CD4-positive, alpha-beta T cell (primary cell): ENCODE results near the gene BNIP2. TPM values are rescaled to one million over a fixed set of nuclear protein-coding genes. Genes with fewer than 3 reads are reported as not detected.
A peak's percentile ranks its signal among the peaks of the same experiment; 100 is the strongest.

Experiments
- ATAC-seq: fragments of 200-7000 bp; cut with Tn5 transposase; one replicate; pipeline ENCODE4 v1.10.0; 2022; ENCODE audit warnings: mild to moderate bottlenecking; ENCODE audit not compliant: poor library complexity
- CTCF ChIA-PET: fragments of 350-600 bp; sonication (Branson Sonifier 250); formaldehyde crosslinking; loops from one replicate; lab custom pipeline; 2021; ENCODE audit warnings: antibody characterized with exemption, inconsistent platforms; lab: Charles Lee
- POLR2A ChIA-PET: fragments of 350-600 bp; sonication (Branson Sonifier 250); formaldehyde crosslinking; loops from one replicate; lab custom pipeline; 2021; ENCODE audit warnings: antibody characterized with exemption, inconsistent platforms; lab: Charles Lee
- DNase-seq, 14 experiments: peaks; one replicate each; pipeline ENCODE4 v3.0.0-alpha.2; 2013 to 2020; ENCODE audit warnings: mixed read lengths in 2 of 14
- H3K27ac ChIP-seq, 2 donors: one replicate each; pipeline versions ENCODE4 v1.5.1 to v1.7.0; 2013; ENCODE audit warnings: low read length in 2 of 2, low read depth in 1 of 2, mild to moderate bottlenecking in 1 of 2
- H3K27me3 ChIP-seq, 2 experiments: 1 replicate in 1 of 2; 2 replicates in 1 of 2; pipeline versions ENCODE4 v1.6.1 to v1.7.0; 2013; ENCODE audit warnings: low read length in 2 of 2, control low read depth in 1 of 2, mild to moderate bottlenecking in 1 of 2, moderate library complexity in 1 of 2; ENCODE audit not compliant: insufficient read depth in 2 of 2, control insufficient read depth in 1 of 2
- H3K36me3 ChIP-seq: one replicate; pipeline ENCODE4 v1.6.1; 2013; ENCODE audit warnings: low read length, control low read depth; ENCODE audit not compliant: insufficient read depth
- H3K4me1 ChIP-seq: one replicate; pipeline ENCODE4 v1.6.1; 2013; ENCODE audit warnings: low read length, control low read depth; ENCODE audit not compliant: insufficient read depth
- H3K4me3 ChIP-seq: one replicate; pipeline ENCODE4 v1.5.1; 2013; ENCODE audit warnings: mild to moderate bottlenecking, low read length, moderate library complexity
- H3K9me3 ChIP-seq, 2 experiments: 1 replicate in 1 of 2; 2 replicates in 1 of 2; pipeline versions ENCODE4 v1.6.1 to v1.7.0; 2013; ENCODE audit warnings: low read length in 2 of 2, mild to moderate bottlenecking in 2 of 2, control low read depth in 1 of 2, moderate library complexity in 1 of 2; ENCODE audit not compliant: control insufficient read depth in 1 of 2, insufficient read depth in 1 of 2
- H3K27ac Mint-ChIP-seq: one replicate; pipeline ENCODE4 v1.8.0; 2020; ENCODE audit warnings: mixed read lengths
- H3K27me3 Mint-ChIP-seq: one replicate; pipeline ENCODE4 v1.8.0; 2021; ENCODE audit warnings: mixed read lengths
- H3K36me3 Mint-ChIP-seq: one replicate; pipeline ENCODE4 v1.8.0; 2021; ENCODE audit warnings: low read depth, mixed read lengths
- H3K4me1 Mint-ChIP-seq: one replicate; pipeline ENCODE4 v1.8.0; 2021; ENCODE audit warnings: low read depth, mixed read lengths
- H3K4me3 Mint-ChIP-seq: one replicate; pipeline ENCODE4 v1.8.0; 2020; ENCODE audit warnings: mild to moderate bottlenecking, mixed read lengths
- H3K9me3 Mint-ChIP-seq: one replicate; pipeline ENCODE4 v1.8.0; 2020; ENCODE audit warnings: mixed read lengths
- CTCF ChIP-seq: fragments of 200-600 bp; IDR thresholded peaks from one replicate; pipeline ENCODE4 v1.8.0; 2022; ENCODE audit warnings: antibody characterized with exemption, mild to moderate bottlenecking
- intact Hi-C, 2 experiments: fragments of 100-400 bp; cut with DNase I in 1 of 2; cut with micrococcal nuclease in 1 of 2; formaldehyde crosslinking; loops; one replicate each; pipeline versions ENCODE4 v1.15.1 to v1.9.0; 2023 to 2025; cut with DNase I, micrococcal nuclease
- total RNA-seq, 174 experiments: library from RNA in 2 of 174; stranded (reverse) in 2 of 174; gene quantifications; one replicate each; pipeline ENCODE4 v1.2.3 and lab custom pipeline; 2021 to 2026

BNIP2 gene
- total RNA-seq, 2 experiments from 2014 or later, result 109 TPM

GRCh38 chr15:59662260-59662659, 26.9 kb downstream of the BNIP2 start:
- ATAC-seq (no peak), DNase-seq (no peak)
- intact Hi-C loops, result no loop called here
- Histone ChIP-seq H3K4me3 (no peak overlapping the region), H3K27me3 (no peaks in the 10 kb centered on the region), H3K4me1 (peaks cover 6% of the 10 kb centered on the region), H3K9me3 (no peaks in the 10 kb centered on the region), H3K27ac (no peak overlapping the region), H3K36me3 (peaks cover 59% of the 10 kb centered on the region)
- Mint-ChIP-seq H3K9me3 (no peaks in the 10 kb centered on the region), H3K4me3 (no peak overlapping the region), H3K36me3 (peaks cover 55% of the 10 kb centered on the region), H3K27me3 (no peaks in the 10 kb centered on the region), H3K27ac (no peak overlapping the region), H3K4me1 (no peaks in the 10 kb centered on the region)
- ChIA-PET POLR2A (no interaction called here), CTCF (no interaction called here)
- TF ChIP-seq CTCF, result no peak

GRCh38 chr15:59659366-59659765, 29.8 kb downstream of the BNIP2 start:
- Mint-ChIP-seq H3K4me3 (peak overlapping the region; percentile 74), H3K36me3 (peaks cover 50% of the 10 kb centered on the region), H3K9me3 (no peaks in the 10 kb centered on the region), H3K4me1 (no peaks in the 10 kb centered on the region), H3K27me3 (no peaks in the 10 kb centered on the region), H3K27ac (peak overlapping the region; percentile 61)
- Histone ChIP-seq H3K36me3 (peaks cover 47% of the 10 kb centered on the region), H3K4me3 (no peak overlapping the region), H3K27ac (no peak overlapping the region), H3K27me3 (no peaks in the 10 kb centered on the region), H3K4me1 (peaks cover 17% of the 10 kb centered on the region), H3K9me3 (no peaks in the 10 kb centered on the region)
- POLR2A ChIA-PET, result no interaction called here
- CTCF ChIA-PET, result interaction anchor here (1.2 kb wide), 1 partner anchor 26 kb away, joined by 3 read pairs; no protein-coding TSS in a partner anchor
- DNase-seq (no peak), ATAC-seq (no peak)
- intact Hi-C loops, result loop anchor here in 1 of 2 experiments (5.0 to 10.0 kb wide), 5 partner anchors 672 to 912 kb away; partner anchors contain the start of genes ADAM10, ANXA2, MINDY2 and RNF111
- TF ChIP-seq CTCF, result no peak

DNA sequence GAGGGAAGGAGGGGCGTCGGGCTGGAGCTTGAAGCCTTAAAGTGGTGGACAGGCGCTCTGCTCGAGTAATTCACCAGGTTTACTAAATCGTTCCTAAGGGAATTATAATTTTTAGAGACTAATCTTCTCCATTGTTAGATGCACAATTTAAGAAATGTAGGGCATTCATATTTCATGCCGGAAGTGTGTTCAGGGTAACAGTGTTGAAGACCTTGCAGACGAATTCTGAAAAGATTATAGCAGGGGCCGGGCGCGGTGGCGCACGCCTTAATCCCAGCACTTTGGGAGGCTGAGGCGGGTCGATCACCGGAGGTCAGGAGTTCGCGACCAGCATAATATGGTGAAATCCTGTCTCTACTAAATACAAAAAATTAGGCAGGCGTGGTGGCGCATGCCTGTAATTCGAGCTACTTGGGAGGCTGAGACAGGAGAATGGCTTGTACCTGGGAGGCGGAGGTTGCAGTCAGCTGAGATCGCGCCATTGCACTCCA, 31.4 kb downstream of the BNIP2 start:
- Mint-ChIP-seq H3K9me3 (no peaks in the 10 kb centered on the region), H3K27me3 (no peaks in the 10 kb centered on the region), H3K4me1 (no peaks in the 10 kb centered on the region), H3K36me3 (peaks cover 35% of the 10 kb centered on the region), H3K4me3 (no peak overlapping the region), H3K27ac (no peak overlapping the region)
- Histone ChIP-seq H3K36me3 (peaks cover 44% of the 10 kb centered on the region), H3K9me3 (no peaks in the 10 kb centered on the region), H3K4me3 (peak overlapping the region; percentile 94), H3K4me1 (peaks cover 17% of the 10 kb centered on the region), H3K27ac (peak overlapping the region in 1 of 2 donors; percentile 86), H3K27me3 (no peaks in the 10 kb centered on the region)
- DNase-seq, result peak in 2 of 14 experiments; percentile 12
- TF ChIP-seq CTCF, result no peak
- intact Hi-C loops, result loop anchor here (1.0 to 10.0 kb wide), 7 partner anchors 31 to 910 kb away; partner anchors contain the start of genes BNIP2 (in 2 of the 2), ADAM10 (in 1 of the 2), ANXA2 (in 1 of the 2) and MINDY2 (in 1 of the 2)
- POLR2A ChIA-PET, result interaction anchor here (0.8 to 4.5 kb wide), 10 partner anchors 9 to 934 kb away, joined by 3 to 68 read pairs (median 3); partner anchors contain the start of gene BNIP2
- ATAC-seq, result peak; percentile 35
- CTCF ChIA-PET, result interaction anchor here (1.0 to 2.1 kb wide), 2 partner anchors 30 to 33 kb away, joined by 3 to 10 read pairs; partner anchors contain the start of gene BNIP2
